Astrocyte (in vitro differentiated cells and primary cell): ENCODE measurements around the gene CCDC107. TPM values are rescaled to one million over a fixed set of nuclear protein-coding genes. Genes with fewer than 3 reads are reported as not detected.

Experiments used
- DNase-seq: peaks from one replicate; pipeline ENCODE4 v3.0.0-alpha.2; 2010; ENCODE audit warnings: low read depth
- FAIRE-seq: peaks from 2 replicates; lab custom pipeline; 2011; peaks lifted over from hg19 to GRCh38; lab: Jason Lieb, UNC
- H2AFZ ChIP-seq: 2 replicates; pipeline ENCODE4 v1.6.0; 2012; ENCODE audit warnings: low read depth, low read length, inconsistent platforms
- H3K27ac ChIP-seq: 2 replicates; pipeline ENCODE4 v1.5.1; 2011; ENCODE audit warnings: low read depth, low read length, inconsistent platforms
- H3K27me3 ChIP-seq: 2 replicates; pipeline ENCODE4 v1.6.0; 2011; ENCODE audit warnings: low read length, inconsistent platforms; ENCODE audit not compliant: insufficient read depth
- H3K36me3 ChIP-seq: 2 replicates; pipeline ENCODE4 v1.5.1; 2011; ENCODE audit warnings: low read length, inconsistent platforms; ENCODE audit not compliant: insufficient read depth
- H3K4me1 ChIP-seq: 2 replicates; pipeline ENCODE4 v1.5.1; 2011; ENCODE audit warnings: low read length, inconsistent platforms; ENCODE audit not compliant: insufficient read depth
- H3K4me2 ChIP-seq: 2 replicates; pipeline ENCODE4 v1.6.0; 2012; ENCODE audit warnings: low read length, inconsistent platforms
- H3K4me3 ChIP-seq: 2 replicates; pipeline ENCODE4 v1.5.1; 2011; ENCODE audit warnings: low read depth, mild to moderate bottlenecking, low read length, inconsistent platforms; ENCODE audit not compliant: insufficient read depth
- H3K79me2 ChIP-seq: 2 replicates; pipeline ENCODE4 v1.6.0; 2012; ENCODE audit warnings: mild to moderate bottlenecking, low read length, inconsistent platforms; ENCODE audit not compliant: insufficient read depth
- H3K9ac ChIP-seq: 2 replicates; pipeline ENCODE4 v1.6.0; 2012; ENCODE audit warnings: mild to moderate bottlenecking, low read length, inconsistent platforms
- H3K9me3 ChIP-seq: 2 replicates; pipeline ENCODE4 v1.5.1; 2012; ENCODE audit warnings: low read depth, mild to moderate bottlenecking, low read length, inconsistent platforms; ENCODE audit not compliant: insufficient read depth
- H4K20me1 ChIP-seq: 2 replicates; pipeline ENCODE4 v1.6.0; 2012; ENCODE audit warnings: low read length, inconsistent platforms; ENCODE audit not compliant: insufficient read depth
- H3K27ac Mint-ChIP-seq: one replicate; pipeline ENCODE4 v1.8.0; 2021; ENCODE audit warnings: mild to moderate bottlenecking, mixed read lengths; ENCODE audit not compliant: unreplicated experiment
- H3K27me3 Mint-ChIP-seq: one replicate; pipeline ENCODE4 v1.8.0; 2021; ENCODE audit warnings: low read depth, mixed read lengths; ENCODE audit not compliant: unreplicated experiment
- H3K36me3 Mint-ChIP-seq: one replicate; pipeline ENCODE4 v1.8.0; 2021; ENCODE audit warnings: low read depth, mixed read lengths; ENCODE audit not compliant: unreplicated experiment
- H3K4me1 Mint-ChIP-seq: one replicate; pipeline ENCODE4 v1.8.0; 2021; ENCODE audit warnings: low read depth, mixed read lengths; ENCODE audit not compliant: unreplicated experiment
- H3K4me3 Mint-ChIP-seq: one replicate; pipeline ENCODE4 v1.8.0; 2021; ENCODE audit warnings: mild to moderate bottlenecking, moderate library complexity, mixed read lengths; ENCODE audit not compliant: unreplicated experiment
- H3K9me3 Mint-ChIP-seq: one replicate; pipeline ENCODE4 v1.8.0; 2021; ENCODE audit warnings: mild to moderate bottlenecking, mixed read lengths; ENCODE audit not compliant: unreplicated experiment
- CTCF ChIP-seq: IDR thresholded peaks from 2 replicates; pipeline ENCODE4 v1.5.1; 2011; ENCODE audit warnings: low read depth, mild to moderate bottlenecking, inconsistent platforms, low read length, moderate library complexity; ENCODE audit not compliant: insufficient read depth
- EZH2 ChIP-seq: IDR thresholded peaks from 2 replicates; pipeline ENCODE4 v1.6.1; 2012; ENCODE audit warnings: mild to moderate bottlenecking, low read length, inconsistent platforms; ENCODE audit not compliant: insufficient read depth
- total RNA-seq: library from RNA; stranded (reverse); gene quantifications from 2 replicates; pipeline ENCODE4 v1.2.1, GENCODE V29; 2021

The CCDC107 gene
- total RNA-seq, 1 donor from 2014 or later, result 18.8 TPM

GRCh38 chr9:35666549-35666948 is 8.5 kb downstream of the CCDC107 start:
- no peak overlapping the region for H3K27ac ChIP-seq
- H3K4me3 Mint-ChIP-seq, result no peak overlapping the region
- DNase-seq (no peak), FAIRE-seq (no peak)
- no peak overlapping the region for H3K4me2 ChIP-seq
- H3K4me3 ChIP-seq, result no peak overlapping the region
- H3K9me3 Mint-ChIP-seq, result no peaks in the 10 kb centered on the region
- TF ChIP-seq EZH2, result no peak
- TF ChIP-seq CTCF, result no peak
- no peak overlapping the region for H3K27ac Mint-ChIP-seq
- H3K4me1 ChIP-seq, result peaks cover 21% of the 10 kb centered on the region
- peaks cover 1% of the 10 kb centered on the region for H3K36me3 Mint-ChIP-seq
- no peaks in the 10 kb centered on the region for H3K9me3 ChIP-seq
- no peaks in the 10 kb centered on the region for H3K79me2 ChIP-seq
- peaks cover 4% of the 10 kb centered on the region for H3K36me3 ChIP-seq
- no peak overlapping the region for H3K9ac ChIP-seq
- peaks cover 2% of the 10 kb centered on the region for H3K27me3 Mint-ChIP-seq
- peaks cover 10% of the 10 kb centered on the region for H3K4me1 Mint-ChIP-seq
- no peaks in the 10 kb centered on the region for H4K20me1 ChIP-seq
- H3K27me3 ChIP-seq, result no peaks in the 10 kb centered on the region
- no peak overlapping the region for H2AFZ ChIP-seq

GRCh38 chr9:35667939-35668338 is 9.8 kb downstream of the CCDC107 start:
- no peak overlapping the region for H3K27ac ChIP-seq
- H3K4me1 Mint-ChIP-seq, result peaks cover 7% of the 10 kb centered on the region
- no peak overlapping the region for H3K4me2 ChIP-seq
- H3K27ac Mint-ChIP-seq, result no peak overlapping the region
- peaks cover under 1% of the 10 kb centered on the region for H3K27me3 ChIP-seq
- H3K27me3 Mint-ChIP-seq, result peaks cover 3% of the 10 kb centered on the region
- no peaks in the 10 kb centered on the region for H3K79me2 ChIP-seq
- FAIRE-seq, result no peak
- no peak overlapping the region for H3K4me3 Mint-ChIP-seq
- no peak for TF ChIP-seq EZH2
- TF ChIP-seq CTCF, result no peak
- H3K4me1 ChIP-seq, result peaks cover 21% of the 10 kb centered on the region
- no peak overlapping the region for H3K9ac ChIP-seq
- no peaks in the 10 kb centered on the region for H3K9me3 Mint-ChIP-seq
- H3K36me3 Mint-ChIP-seq, result peaks cover under 1% of the 10 kb centered on the region
- no peak for DNase-seq
- no peaks in the 10 kb centered on the region for H3K36me3 ChIP-seq
- no peak overlapping the region for H3K4me3 ChIP-seq
- H2AFZ ChIP-seq, result no peak overlapping the region
- H3K9me3 ChIP-seq, result no peaks in the 10 kb centered on the region
- no peaks in the 10 kb centered on the region for H4K20me1 ChIP-seq

- H3K27ac Mint-ChIP-seq, result peak overlapping the region; percentile 49
Measured at GRCh38 chr9:35669331-35670145, 11.4 kb downstream of the CCDC107 start.

More at GRCh38 chr9:35669331-35670145, 11.4 kb downstream of the CCDC107 start:
- Histone ChIP-seq H3K27me3 (peaks cover 11% of the 10 kb centered on the region), H3K4me3 (no peak overlapping the region), H3K4me2 (no peak overlapping the region), H4K20me1 (no peaks in the 10 kb centered on the region), H3K27ac (no peak overlapping the region), H3K4me1 (peaks cover 20% of the 10 kb centered on the region), H3K9ac (no peak overlapping the region), H3K9me3 (no peaks in the 10 kb centered on the region), H3K36me3 (no peaks in the 10 kb centered on the region), H2AFZ (no peak overlapping the region), H3K79me2 (no peaks in the 10 kb centered on the region)
- DNase-seq (peak; percentile 40), FAIRE-seq (no peak)
- Mint-ChIP-seq H3K9me3 (no peaks in the 10 kb centered on the region), H3K27me3 (peaks cover 14% of the 10 kb centered on the region), H3K36me3 (no peaks in the 10 kb centered on the region), H3K4me1 (peaks cover 7% of the 10 kb centered on the region), H3K4me3 (no peak overlapping the region)
- TF ChIP-seq EZH2 (no peak), CTCF (no peak)
